NCI-H1048 (cell line): ENCODE data around the gene FDPS.
"Not testable (repeated sequence)": the region's sequence is repeated elsewhere in the genome, so short reads cannot be mapped to it uniquely, and the experiment has no call there.

Experiments used
- DNase-seq: peaks from one replicate; lab custom pipeline; 2025; lab: John Stamatoyannopoulos, UW

FDPS gene

DNA sequence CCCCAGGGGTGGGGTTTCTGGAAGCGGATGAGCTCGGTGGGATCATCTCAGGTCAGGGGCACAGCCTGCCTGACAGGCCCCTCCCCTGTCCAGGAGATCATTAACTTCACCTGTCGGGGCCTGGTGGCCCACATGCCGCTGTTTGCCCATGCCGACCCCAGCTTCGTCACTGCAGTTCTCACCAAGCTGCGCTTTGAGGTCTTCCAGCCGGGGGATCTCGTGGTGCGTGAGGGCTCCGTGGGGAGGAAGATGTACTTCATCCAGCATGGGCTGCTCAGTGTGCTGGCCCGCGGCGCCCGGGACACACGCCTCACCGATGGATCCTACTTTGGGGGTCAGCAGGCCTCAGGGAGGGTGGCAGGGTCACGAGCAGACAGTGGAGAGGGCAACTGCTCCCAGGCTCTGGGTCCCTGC is 23.0 kb upstream of the FDPS start:
- DNase-seq: no peak

DNA sequence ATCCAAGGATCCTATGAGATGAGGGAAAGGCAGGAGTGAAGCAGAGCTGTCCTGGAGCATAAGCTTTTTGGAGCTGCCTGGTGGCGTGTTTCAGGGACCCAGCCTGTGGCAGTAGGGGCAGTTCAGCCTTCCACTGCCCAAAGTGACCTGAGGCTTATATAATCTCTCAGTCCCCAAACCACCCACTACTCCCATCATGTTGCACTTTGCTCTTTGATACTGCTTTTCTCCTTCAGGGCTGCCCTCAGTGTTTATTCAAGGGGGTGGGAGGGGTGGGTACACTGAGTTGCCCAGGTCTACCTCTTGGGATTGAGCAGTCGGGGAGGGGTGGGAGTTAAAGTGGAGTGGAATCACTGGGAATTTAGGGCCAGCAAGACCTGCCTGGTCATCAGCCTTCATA is 22.1 kb upstream of the FDPS start:
- DNase-seq: no peak

DNA sequence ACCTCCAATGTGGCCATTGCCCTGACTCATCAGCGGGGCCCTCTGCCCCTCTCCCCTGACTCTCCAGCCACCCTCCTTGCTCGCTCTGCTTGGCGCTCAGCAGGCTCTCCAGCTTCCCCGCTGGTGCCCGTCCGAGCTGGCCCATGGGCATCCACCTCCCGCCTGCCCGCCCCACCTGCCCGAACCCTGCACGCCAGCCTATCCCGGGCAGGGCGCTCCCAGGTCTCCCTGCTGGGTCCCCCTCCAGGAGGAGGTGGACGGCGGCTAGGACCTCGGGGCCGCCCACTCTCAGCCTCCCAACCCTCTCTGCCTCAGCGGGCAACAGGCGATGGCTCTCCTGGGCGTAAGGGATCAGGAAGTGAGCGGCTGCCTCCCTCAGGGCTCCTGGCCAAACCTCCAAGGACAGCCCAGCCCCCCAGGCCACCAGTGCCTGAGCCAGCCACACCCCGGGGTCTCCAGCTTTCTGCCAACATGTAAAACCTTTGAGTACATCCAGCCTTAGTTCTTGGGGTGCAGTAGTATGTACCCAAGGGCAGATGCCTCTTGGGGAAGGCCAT is 20.6 kb upstream of the FDPS start:
- no peak for DNase-seq

DNA sequence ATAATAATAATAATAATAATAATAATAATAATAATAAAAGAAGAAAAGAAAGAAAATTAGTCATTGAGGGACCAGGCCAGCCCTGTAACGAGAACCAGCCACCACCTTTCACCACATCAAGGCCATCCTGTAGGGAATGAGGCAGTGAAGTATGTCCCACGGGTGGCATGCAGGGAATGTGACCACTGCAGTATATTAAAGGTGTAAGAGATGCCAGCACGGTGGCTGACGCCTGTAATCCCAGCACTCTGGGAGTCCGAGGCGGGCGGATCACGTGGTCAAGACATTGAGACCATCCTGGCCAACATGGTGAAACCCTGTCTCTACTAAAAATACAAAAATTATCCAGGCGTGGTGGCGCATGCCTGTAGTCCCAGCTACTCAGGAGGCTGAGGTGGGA is 17.7 kb upstream of the FDPS start:
- DNase-seq: not testable (repeated sequence)

DNA sequence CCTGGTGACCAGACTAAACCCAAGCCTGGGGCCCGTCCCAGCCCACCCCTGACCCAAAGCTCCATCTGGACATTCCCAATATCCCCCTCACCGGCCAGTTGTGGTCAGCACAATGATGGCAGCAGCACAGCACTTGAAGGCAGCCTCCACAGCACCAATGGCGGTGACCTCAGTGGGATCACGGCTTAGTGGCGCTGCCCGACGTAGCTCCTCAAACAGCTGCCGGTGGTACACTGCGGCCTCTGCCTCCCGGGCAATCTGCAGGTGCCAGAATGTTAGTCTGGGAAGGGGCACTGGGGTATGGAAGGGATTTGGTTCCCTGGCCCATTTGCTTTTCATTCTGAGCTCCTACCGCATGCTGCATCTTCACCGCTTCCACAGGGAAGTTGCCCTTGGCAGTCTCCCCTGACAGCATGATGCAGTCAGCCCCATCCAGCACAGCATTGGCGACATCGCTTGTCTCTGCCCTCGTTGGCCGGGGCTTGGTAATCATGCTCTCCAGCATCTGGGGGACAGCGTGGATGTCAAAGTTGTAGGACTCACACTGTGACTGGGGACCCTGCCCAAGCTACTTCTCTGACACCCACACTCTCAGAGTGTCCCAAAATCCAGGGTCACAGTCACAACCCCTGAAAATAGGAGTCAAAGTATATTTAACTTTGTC is 15.4 kb upstream of the FDPS start:
- no peak for DNase-seq

DNA sequence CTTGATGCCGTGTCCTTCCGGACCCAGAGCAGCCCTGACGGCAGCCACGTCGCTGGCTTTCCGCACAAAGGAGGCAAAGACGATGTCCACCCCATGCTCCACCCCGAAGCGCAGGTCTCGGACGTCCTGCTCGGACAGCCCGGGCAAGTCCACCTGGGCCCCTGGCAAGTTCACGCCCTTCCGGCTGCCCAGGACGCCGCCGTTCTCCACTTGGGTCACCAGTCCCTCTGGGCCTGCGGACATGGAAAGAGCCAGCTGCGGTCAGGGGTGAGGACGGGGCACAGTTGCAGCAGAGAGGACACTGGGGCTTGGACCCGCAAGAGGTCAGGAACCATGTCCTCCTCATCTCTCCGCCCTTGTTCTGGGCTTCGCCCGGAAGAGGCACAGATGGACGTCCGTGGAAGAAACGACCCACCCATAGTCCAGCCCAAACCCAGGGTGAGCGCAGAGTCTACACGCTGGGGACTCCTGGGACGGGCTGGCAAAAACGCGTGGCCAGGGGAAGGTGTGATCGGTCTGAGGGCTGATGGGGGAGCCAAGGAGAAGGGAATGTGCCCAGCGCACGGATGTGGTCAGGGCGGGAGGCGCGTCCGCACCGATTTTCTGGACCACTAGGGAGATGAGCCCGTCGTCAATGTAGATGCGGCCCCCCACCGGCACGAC is 14.0 kb upstream of the FDPS start:
- no peak for DNase-seq

DNA sequence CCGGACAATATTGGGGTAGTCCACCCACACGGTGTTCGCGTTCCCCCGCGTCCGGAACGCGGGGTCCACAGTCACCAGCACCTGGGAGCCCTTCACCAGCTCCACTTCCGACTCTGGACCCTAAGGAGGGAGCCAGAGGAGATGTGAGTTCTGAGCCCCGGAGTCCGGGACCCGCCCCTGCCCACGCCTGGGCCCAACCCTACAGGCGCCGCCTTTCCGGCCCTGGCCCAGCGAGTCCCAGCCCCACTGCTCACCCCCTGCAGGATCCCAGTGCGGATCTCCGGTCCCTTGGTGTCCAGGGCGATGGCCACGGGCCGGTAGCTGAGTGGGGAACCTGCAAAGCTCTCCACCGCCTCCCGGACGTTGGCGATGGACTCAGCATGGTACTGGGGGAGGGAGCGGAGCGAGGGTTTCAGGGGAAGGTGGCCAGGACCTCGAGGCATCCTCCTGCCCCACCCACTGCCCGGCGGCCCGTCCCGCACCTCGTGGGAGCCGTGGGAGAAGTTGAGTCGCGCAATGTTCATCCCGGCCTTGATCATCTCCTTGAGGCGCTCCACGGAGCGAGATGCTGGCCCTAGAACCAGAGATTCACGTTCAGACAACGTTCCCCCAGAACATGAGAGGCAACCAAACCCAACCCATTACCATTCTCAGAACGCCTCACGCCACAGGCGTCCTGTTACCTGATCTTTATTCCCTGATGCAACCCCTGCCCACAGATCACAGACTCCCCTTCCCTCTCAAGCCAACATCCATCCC is 13.3 kb upstream of the FDPS start:
- DNase-seq: no peak

DNA sequence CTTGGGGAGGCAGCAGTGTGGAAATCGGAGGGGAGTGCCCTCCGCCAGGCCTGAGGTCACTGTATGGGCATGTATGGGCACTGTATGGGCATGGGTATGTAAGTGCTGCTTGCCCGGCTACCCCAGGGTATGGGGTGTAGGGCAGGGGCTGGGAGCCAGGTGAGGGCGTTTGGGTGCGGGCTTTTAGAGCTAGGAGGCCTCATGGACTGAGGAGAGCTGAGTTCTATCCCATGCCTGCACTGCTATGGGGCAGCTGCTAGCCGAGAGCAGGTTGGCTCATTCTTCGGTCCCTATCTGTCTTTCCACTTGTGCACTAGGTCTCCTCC is 12.8 kb upstream of the FDPS start:
- no peak for DNase-seq

DNA sequence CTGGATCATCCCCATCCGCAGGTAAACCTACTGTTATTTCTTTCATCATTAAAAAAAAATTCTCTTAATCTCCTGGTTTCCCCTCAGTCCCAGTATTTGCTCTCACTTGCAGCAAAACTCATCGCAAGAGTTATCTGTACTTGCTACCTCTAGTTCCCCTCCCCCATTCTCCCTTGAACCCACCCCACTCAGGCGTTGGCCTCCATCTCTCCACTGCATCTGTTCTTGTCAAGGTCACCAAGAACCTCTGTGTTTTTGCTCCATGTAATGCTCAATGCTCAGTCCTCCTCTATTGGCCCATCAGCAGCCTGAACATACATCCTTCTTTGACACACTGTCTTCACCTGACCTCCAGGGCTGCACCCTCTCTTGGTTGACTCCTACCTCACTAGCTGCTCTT is 12.0 kb upstream of the FDPS start:
- no peak for DNase-seq

DNA sequence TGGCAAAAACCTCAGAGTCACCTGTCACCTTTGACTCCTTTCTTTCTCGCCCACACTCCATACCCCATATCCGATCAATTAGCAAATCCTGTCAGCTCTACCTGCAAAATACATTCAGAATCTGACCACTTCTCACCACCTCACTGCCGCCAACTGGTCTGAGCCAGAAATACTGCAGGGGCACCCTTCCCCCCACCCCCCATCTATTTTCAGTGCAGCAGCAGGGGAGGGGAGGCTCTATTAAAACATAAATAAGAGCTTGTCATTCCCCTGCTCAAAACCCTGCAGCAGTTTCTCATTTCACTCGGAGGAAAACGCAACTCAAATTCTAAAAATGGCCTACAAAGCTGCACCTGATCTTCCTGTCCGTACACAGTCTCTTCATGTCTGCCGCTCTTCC is 11.3 kb upstream of the FDPS start:
- no peak for DNase-seq

DNA sequence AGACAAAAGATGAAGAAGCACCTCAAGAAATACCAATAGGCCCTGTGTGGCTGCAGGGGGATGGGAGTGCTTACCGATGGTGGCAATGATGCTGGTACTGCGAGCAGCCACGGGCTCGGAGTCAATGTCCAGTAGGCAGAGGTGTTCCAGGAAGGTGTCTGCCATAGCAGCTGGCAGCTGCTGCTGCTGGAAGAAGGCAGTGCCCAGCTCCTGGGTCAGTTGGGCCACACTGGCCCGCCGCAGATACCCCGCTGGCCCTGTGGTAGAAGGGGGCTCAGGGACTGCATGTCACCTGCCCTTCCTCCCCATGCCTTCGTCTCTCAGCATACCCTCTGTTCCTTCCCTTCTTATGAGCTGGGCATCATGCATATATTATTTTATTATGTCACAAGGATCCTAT is 8.6 kb upstream of the FDPS start:
- DNase-seq: no peak

DNA sequence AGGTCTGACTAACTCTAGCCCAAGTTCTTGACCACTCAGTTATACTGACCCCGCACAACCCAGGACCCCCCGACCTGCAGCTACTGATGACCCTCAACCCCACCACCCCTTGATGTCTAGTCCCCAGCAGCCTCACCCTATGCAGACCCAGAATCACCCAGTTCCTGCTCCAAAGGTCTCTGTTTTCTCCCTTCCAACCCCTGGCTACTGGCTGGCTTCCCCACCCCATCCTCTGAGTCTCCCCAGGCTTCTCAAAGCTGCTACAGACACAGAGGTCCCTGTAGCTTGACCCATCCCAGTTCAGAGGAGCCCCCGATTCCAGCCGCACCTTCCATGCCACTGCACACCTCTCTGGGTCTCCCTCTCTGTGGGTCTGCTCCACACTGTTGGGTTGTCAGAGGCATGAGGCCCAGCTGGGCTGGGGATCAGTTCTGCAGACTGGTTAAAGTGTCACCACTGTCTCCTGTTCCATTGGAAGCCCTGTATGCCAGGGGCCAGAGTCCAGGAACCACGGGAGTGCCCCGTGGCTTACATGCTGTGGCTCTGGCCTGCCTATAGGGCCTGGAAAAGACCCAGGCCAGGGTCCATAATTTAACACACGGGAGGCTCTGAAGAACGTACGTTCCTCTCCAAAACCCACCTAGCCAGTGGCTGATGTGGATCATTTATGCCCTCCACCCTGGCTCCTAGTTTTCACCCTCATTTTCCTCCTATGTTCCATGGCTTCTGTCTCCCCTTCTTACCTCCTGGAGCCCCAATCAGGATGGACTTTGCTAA is 7.9 kb upstream of the FDPS start:
- DNase-seq: no peak

DNA sequence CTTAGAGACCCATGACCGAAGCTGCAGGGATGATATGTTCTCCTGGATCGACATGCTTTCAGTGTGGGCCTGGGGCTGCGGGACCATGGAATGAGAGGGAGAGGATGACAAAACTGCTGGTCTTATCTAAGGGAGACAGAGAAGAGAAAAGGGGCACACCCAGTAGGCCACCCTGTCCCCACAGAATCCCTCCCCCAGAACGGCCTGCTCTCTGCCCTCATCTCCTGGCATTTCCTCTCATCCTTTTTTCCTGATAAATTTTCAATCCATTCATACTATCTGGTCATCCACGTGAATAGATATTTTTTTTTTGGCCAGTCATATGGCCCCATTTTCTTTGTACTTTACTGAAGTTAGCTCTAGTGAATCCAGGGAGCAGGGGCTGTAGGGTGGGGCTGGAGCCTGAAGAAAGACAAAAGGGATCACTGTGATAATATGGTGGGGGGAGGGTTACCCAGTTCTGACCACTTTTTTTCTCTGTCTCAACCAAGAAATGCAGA is 7.3 kb upstream of the FDPS start, which contains the start of gene PKLR:
PKLR (minus strand) TSS at position 97 of the 500 bp plus-strand sequence; CDS start at position 54, 43 bp downstream.
- DNase-seq: no peak

DNA sequence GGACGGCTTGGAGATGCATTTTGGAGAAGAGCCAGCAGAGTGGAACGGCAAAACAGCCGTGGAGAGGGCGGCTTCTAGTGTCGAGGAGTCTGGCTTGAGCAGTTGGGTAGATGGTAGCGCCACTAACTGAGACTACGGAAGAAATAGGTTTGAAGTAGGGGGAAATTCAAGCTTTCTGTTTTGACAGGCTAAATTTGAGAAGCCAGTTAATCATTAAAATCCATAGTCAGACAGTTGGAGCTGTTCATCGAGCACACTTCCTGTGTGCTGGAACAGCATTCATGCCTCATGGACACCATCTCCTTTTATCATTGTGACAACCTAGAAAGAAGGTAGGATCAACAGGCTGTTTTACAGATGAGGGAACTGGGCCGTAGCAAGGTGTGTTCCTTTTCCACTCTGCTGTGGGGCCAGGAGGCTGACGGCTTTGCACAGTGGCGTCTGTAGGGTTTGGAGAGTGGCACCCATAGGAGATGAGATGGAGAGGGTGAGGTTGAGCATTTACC is 4.1 kb upstream of the FDPS start:
- DNase-seq: no peak

DNA sequence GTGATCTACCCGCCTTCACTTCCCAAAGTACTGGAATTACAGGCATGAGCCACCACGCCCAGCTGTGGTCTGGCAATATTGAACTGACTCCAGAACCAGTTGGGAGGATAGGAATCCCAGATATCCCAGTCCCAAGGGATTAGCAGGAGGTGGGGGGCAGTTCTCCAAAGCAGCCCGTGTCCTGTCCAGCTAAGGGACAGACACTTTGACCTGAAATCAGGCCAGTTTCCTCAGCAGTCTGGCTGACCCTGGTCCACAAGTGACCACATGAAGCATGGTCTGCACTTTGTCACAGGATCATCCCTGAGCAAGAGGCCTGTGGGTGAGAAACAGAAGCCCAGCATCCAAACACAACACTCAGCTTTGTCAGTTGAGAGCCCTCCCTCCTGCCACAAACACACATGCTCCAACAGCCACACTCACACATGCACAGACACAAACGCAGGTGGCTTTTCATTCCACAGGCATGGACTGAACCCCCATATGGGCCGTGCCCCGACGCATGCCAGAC is 2.7 kb upstream of the FDPS start:
- DNase-seq: no peak

DNA sequence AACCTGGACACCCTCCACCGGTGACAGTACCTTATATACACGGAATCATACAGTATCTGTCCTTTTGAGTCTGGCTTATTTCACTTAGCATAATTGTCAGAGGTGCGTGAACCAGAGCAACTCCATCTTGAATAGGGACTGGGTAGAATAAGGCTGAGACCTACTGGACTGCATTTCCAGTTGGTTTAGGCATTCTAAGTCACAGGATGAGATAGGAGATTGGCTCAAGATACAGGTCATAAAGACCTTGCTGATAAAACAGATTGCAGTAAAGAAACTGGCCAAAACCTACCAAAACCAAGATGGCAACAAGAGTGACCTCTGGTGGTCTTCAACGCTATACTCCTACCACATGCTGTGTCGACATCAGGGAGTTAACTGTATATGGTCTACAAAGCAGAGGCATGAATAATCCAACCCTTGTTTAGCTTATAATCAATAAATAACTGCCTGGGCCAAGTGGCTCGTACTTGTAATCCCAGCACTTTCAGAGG is 1.4 kb upstream of the FDPS start:
- no peak for DNase-seq

DNA sequence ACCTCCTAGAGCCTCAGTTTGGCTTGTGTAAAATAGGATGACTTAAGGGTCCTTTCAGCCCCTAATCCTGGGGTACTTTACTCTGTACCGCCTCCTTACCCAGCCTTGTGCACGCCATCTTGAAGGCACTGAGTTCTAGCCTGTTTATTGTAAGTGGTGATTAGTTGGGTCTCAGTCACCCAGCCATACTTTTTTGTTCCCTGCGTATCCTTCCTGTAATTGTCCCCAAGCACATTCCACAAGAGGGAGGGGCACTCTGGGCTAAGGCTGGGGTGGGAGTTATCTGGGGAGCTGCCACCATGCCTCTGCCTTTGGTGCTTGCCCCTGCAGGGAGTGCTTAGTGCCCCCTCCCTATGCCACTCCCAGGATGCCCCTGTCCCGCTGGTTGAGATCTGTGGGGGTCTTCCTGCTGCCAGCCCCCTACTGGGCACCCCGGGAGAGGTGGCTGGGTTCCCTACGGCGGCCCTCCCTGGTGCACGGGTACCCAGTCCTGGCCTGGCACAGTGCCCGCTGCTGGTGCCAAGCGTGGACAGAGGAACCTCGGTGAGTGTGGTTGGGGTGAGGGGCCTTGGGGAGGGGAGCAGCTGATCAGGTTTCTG is 856 bp downstream of the FDPS start:
- DNase-seq: no peak

DNA sequence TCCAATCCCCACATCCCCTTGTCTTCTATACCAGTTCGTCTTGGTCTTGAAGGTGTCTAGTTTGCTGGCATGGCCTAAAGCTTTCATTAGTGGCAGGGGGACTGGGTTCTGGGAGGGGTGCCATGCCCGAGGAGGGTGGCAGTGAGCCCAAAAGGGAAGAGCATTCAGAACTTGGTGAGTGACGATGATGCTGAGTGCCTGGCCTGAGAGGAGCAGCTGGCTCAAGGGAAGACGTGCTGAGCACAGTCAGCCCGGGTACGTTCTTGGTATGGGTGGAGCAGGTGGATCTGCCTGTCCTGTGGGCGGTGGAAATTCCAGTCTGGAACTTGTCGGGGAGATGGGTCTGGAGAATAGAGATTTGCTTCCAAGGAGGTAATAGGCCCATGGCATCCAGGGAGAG is 4.6 kb downstream of the FDPS start:
- DNase-seq: no peak

DNA sequence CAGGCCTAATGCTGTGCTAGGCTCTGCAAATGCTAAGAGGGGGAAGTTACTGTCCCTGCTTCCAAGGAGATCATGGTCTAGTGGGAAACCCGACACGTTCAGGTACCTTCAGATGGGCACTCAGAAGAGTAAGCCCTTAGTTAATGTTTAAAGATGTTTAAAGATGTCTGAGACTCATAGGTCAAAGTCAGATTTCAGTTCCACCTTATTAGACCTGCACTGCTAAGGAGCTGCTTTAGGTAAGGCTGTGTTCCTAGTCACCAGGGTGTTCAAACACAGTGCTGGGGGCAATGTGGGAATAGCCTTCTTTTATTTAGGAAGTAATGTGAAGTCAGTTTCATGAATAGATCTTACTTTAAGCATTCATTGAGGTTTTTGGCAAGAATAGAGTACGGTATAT is 8.3 kb downstream of the FDPS start:
- no peak for DNase-seq

DNA sequence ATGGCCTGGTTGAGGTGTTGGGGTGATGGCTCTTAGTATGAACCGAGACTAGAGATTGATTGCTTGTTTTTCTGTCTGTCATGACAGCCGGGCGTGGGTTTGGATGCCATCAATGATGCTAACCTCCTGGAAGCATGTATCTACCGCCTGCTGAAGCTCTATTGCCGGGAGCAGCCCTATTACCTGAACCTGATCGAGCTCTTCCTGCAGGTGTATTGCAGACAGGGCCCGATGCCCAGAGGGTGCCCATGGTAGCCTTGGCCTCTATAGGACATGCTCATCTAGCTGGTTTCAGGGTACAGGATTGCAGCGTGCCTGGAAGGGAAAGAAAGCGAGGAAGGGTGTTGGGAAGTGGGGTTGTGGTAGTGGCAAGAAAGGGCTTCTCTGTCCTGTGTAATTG is 9.4 kb downstream of the FDPS start:
- no peak for DNase-seq

DNA sequence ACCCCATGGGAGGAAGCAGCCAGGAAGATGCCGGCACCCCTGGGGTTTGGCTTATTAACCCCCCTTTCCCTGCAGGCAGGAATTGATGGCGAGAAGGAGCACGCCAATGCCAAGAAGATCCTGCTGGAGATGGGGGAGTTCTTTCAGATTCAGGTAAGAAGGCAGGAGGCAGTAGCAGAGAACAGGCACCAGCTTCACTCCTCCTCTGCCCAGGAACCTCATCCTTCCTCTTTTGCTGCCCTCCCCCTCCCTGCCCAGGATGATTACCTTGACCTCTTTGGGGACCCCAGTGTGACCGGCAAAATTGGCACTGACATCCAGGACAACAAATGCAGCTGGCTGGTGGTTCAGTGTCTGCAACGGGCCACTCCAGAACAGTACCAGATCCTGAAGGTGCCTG is 10.9 kb downstream of the FDPS start:
- no peak for DNase-seq
